CD4-positive, alpha-beta T cell (primary cell): ENCODE measurements around the gene SMARCA2. TPM values are rescaled to one million over a fixed set of nuclear protein-coding genes. Genes with fewer than 3 reads are reported as not detected.
A peak's percentile ranks its signal among the peaks of the same experiment; 100 is the strongest.

ENCODE experiments used
- ATAC-seq: fragments of 200-7000 bp; cut with Tn5 transposase; one replicate; pipeline ENCODE4 v1.10.0; 2022; ENCODE audit warnings: mild to moderate bottlenecking; ENCODE audit not compliant: poor library complexity
- CTCF ChIA-PET: fragments of 350-600 bp; sonication (Branson Sonifier 250); formaldehyde crosslinking; loops from one replicate; lab custom pipeline; 2021; ENCODE audit warnings: antibody characterized with exemption, inconsistent platforms; lab: Charles Lee
- POLR2A ChIA-PET: fragments of 350-600 bp; sonication (Branson Sonifier 250); formaldehyde crosslinking; loops from one replicate; lab custom pipeline; 2021; ENCODE audit warnings: antibody characterized with exemption, inconsistent platforms; lab: Charles Lee
- DNase-seq, 14 experiments: peaks; one replicate each; pipeline ENCODE4 v3.0.0-alpha.2; 2013 to 2020; ENCODE audit warnings: mixed read lengths in 2 of 14
- H3K27ac ChIP-seq, 2 donors: one replicate each; pipeline versions ENCODE4 v1.5.1 to v1.7.0; 2013; ENCODE audit warnings: low read length in 2 of 2, low read depth in 1 of 2, mild to moderate bottlenecking in 1 of 2
- H3K27me3 ChIP-seq, 2 experiments: 1 replicate in 1 of 2; 2 replicates in 1 of 2; pipeline versions ENCODE4 v1.6.1 to v1.7.0; 2013; ENCODE audit warnings: low read length in 2 of 2, control low read depth in 1 of 2, mild to moderate bottlenecking in 1 of 2, moderate library complexity in 1 of 2; ENCODE audit not compliant: insufficient read depth in 2 of 2, control insufficient read depth in 1 of 2
- H3K36me3 ChIP-seq: one replicate; pipeline ENCODE4 v1.6.1; 2013; ENCODE audit warnings: low read length, control low read depth; ENCODE audit not compliant: insufficient read depth
- H3K4me1 ChIP-seq: one replicate; pipeline ENCODE4 v1.6.1; 2013; ENCODE audit warnings: low read length, control low read depth; ENCODE audit not compliant: insufficient read depth
- H3K4me3 ChIP-seq: one replicate; pipeline ENCODE4 v1.5.1; 2013; ENCODE audit warnings: mild to moderate bottlenecking, low read length, moderate library complexity
- H3K9me3 ChIP-seq, 2 experiments: 1 replicate in 1 of 2; 2 replicates in 1 of 2; pipeline versions ENCODE4 v1.6.1 to v1.7.0; 2013; ENCODE audit warnings: low read length in 2 of 2, mild to moderate bottlenecking in 2 of 2, control low read depth in 1 of 2, moderate library complexity in 1 of 2; ENCODE audit not compliant: control insufficient read depth in 1 of 2, insufficient read depth in 1 of 2
- H3K27ac Mint-ChIP-seq: one replicate; pipeline ENCODE4 v1.8.0; 2020; ENCODE audit warnings: mixed read lengths
- H3K27me3 Mint-ChIP-seq: one replicate; pipeline ENCODE4 v1.8.0; 2021; ENCODE audit warnings: mixed read lengths
- H3K36me3 Mint-ChIP-seq: one replicate; pipeline ENCODE4 v1.8.0; 2021; ENCODE audit warnings: low read depth, mixed read lengths
- H3K4me1 Mint-ChIP-seq: one replicate; pipeline ENCODE4 v1.8.0; 2021; ENCODE audit warnings: low read depth, mixed read lengths
- H3K4me3 Mint-ChIP-seq: one replicate; pipeline ENCODE4 v1.8.0; 2020; ENCODE audit warnings: mild to moderate bottlenecking, mixed read lengths
- H3K9me3 Mint-ChIP-seq: one replicate; pipeline ENCODE4 v1.8.0; 2020; ENCODE audit warnings: mixed read lengths
- CTCF ChIP-seq: fragments of 200-600 bp; IDR thresholded peaks from one replicate; pipeline ENCODE4 v1.8.0; 2022; ENCODE audit warnings: antibody characterized with exemption, mild to moderate bottlenecking
- intact Hi-C, 2 experiments: fragments of 100-400 bp; cut with DNase I in 1 of 2; cut with micrococcal nuclease in 1 of 2; formaldehyde crosslinking; loops; one replicate each; pipeline versions ENCODE4 v1.15.1 to v1.9.0; 2023 to 2025; cut with DNase I, micrococcal nuclease
- polyA plus RNA-seq, 2 donors: library from polyadenylated mRNA; unstranded; fragments of 120-200 nt; gene quantifications; one replicate each; pipeline ENCODE4 v1.2.1, GENCODE V29; 2013
- total RNA-seq, 174 experiments: library from RNA in 2 of 174; stranded (reverse) in 2 of 174; gene quantifications; one replicate each; pipeline ENCODE4 v1.2.3 and lab custom pipeline; 2021 to 2026

SMARCA2 gene
- total RNA-seq (100 to 1,000 TPM; 268 to 272 TPM), total RNA-seq (lab: John Stamatoyannopoulos, UW) (56.5 to 549 (median 311) reads per million in 172 experiments)
- 109 TPM for polyA plus RNA-seq (2013, experiment 1 of 2)
- 126 TPM for polyA plus RNA-seq (2013, experiment 2 of 2)

- peaks cover 12% of the 10 kb centered on the region for H3K4me1 ChIP-seq
- H3K36me3 Mint-ChIP-seq = peaks cover 43% of the 10 kb centered on the region
- peak within 1 kb of the TSS; percentile 99 for H3K27ac Mint-ChIP-seq
- H3K9me3 Mint-ChIP-seq = no peaks in the 10 kb centered on the region
- no peaks in the 10 kb centered on the region for H3K36me3 ChIP-seq
- peak; percentile 77 for ATAC-seq
- H3K27ac ChIP-seq = peak within 1 kb of the TSS; percentile 87 to 91
- ChIA-PET CTCF (interaction anchor here (0.5 to 1.6 kb wide), 4 partner anchors 13 to 53 kb away, joined by 3 to 4 read pairs (median 4); no protein-coding TSS in a partner anchor), POLR2A (interaction anchor here (0.6 to 5.4 kb wide), 18 partner anchors 9 to 1511 kb away, joined by 3 to 113 read pairs (median 5); partner anchors contain the start of genes PUM3 and RFX3)
- H3K27me3 ChIP-seq = no peaks in the 10 kb centered on the region
- peaks cover 38% of the 10 kb centered on the region for H3K4me1 Mint-ChIP-seq
- no peak for TF ChIP-seq CTCF
- peak within 1 kb of the TSS; percentile 84 for H3K4me3 ChIP-seq
- H3K4me3 Mint-ChIP-seq = peak within 1 kb of the TSS; percentile 100
- peak; percentile 94 to 99 (median 97) for DNase-seq
- intact Hi-C loops = loop anchor here (1.0 to 10.0 kb wide), 4 partner anchors 39 to 1510 kb away; partner anchors contain the start of genes PUM3 (in 1 of the 2) and RFX3 (in 1 of the 2)
- H3K9me3 ChIP-seq = no peaks in the 10 kb centered on the region
- peaks cover 9% of the 10 kb centered on the region for H3K27me3 Mint-ChIP-seq
Observed at GRCh38 chr9:2014696-2015580, at the start of gene SMARCA2. Gene SMARCA2, plus strand, starts transcription at chr9:2015347. Its CDS starts 13,676 bp downstream, at chr9:2029023.

- H3K4me1 Mint-ChIP-seq = no peaks in the 10 kb centered on the region
- H3K27ac ChIP-seq = no peak overlapping the region
- H3K27me3 Mint-ChIP-seq = no peaks in the 10 kb centered on the region
- no peak overlapping the region for H3K4me3 ChIP-seq
- H3K27me3 ChIP-seq = no peaks in the 10 kb centered on the region
- no peak overlapping the region for H3K4me3 Mint-ChIP-seq
- TF ChIP-seq CTCF = no peak
- no peak overlapping the region for H3K27ac Mint-ChIP-seq
- ChIA-PET POLR2A (no interaction called here), CTCF (no interaction called here)
- DNase-seq (no peak), ATAC-seq (no peak)
- H3K36me3 ChIP-seq = no peaks in the 10 kb centered on the region
- intact Hi-C loops = no loop called here
- H3K9me3 Mint-ChIP-seq = no peaks in the 10 kb centered on the region
- H3K36me3 Mint-ChIP-seq = no peaks in the 10 kb centered on the region
- H3K9me3 ChIP-seq = peaks cover 0 to under 1% of the 10 kb centered on the region in 2 experiments
- H3K4me1 ChIP-seq = no peaks in the 10 kb centered on the region
Observed at GRCh38 chr9:1966725-1967366, 48.3 kb upstream of the SMARCA2 start.

- no peaks in the 10 kb centered on the region for H3K36me3 Mint-ChIP-seq
- intact Hi-C loops = no loop called here
- Histone ChIP-seq H3K36me3 (no peaks in the 10 kb centered on the region), H3K27me3 (no peaks in the 10 kb centered on the region), H3K4me3 (no peak overlapping the region), H3K27ac (no peak overlapping the region), H3K9me3 (peaks cover 0 to 6% of the 10 kb centered on the region in 2 experiments), H3K4me1 (no peaks in the 10 kb centered on the region)
- ATAC-seq = no peak
- DNase-seq = no peak
- no peak for TF ChIP-seq CTCF
- H3K27ac Mint-ChIP-seq = no peak overlapping the region
- no peaks in the 10 kb centered on the region for H3K4me1 Mint-ChIP-seq
- H3K27me3 Mint-ChIP-seq = no peaks in the 10 kb centered on the region
- ChIA-PET POLR2A (no interaction called here), CTCF (no interaction called here)
- H3K9me3 Mint-ChIP-seq = peaks cover 2% of the 10 kb centered on the region
- no peak overlapping the region for H3K4me3 Mint-ChIP-seq
Observed at GRCh38 chr9:1969160-1969559, 46.0 kb upstream of the SMARCA2 start.
